ENCODE results near the gene GPRC5C. TPM values are rescaled to one million over a fixed set of nuclear protein-coding genes. Genes with fewer than 3 reads are reported as not detected.
A peak's percentile ranks its signal among the peaks of the same experiment; 100 is the strongest.

Gene GPRC5C
- total and polyA plus RNA-seq, 4 donors = 34.2 to 195 (median 119) TPM

GRCh38 chr17:74430706-74431567 lies 951 bp upstream of the GPRC5C start:
- H3K36me3 ChIP-seq (ENCODE audit: control insufficient read depth in 4 of 4, insufficient read depth in 3 of 4, low read depth in 1 of 4, low read length in 3 of 4) = no peaks in the 10 kb centered on the region
- H3K27ac ChIP-seq (ENCODE audit: low read depth in 1 of 2, low read length in 2 of 2) = peak overlapping the region; percentile 99 to 100
- TF ChIP-seq FOXA2 (IDR thresholded peaks at IDR 0.05) = no peak
- TF ChIP-seq SP1 (IDR thresholded peaks at IDR 0.05) = peak; percentile 8
- TF ChIP-seq GABPA (IDR thresholded peaks at IDR 0.05 in 1 of 2, conservative IDR thresholded peaks at IDR 0.05 in 1 of 2) = no peak
- peak; percentile 14 to 34 for TF ChIP-seq RXRA (IDR thresholded peaks at IDR 0.05)
- TF ChIP-seq HNF4A (conservative IDR thresholded peaks at IDR 0.05) = peak; percentile 14 to 18
- no peak for TF ChIP-seq MAX (IDR thresholded peaks at IDR 0.05)
- no peak for TF ChIP-seq ATF3 (IDR thresholded peaks at IDR 0.05)
- peak in 1 of 2 donors; percentile 13 for TF ChIP-seq RAD21 (IDR thresholded peaks at IDR 0.05)
- no peak for TF ChIP-seq JUND (IDR thresholded peaks at IDR 0.05)
- peak; percentile 36 for TF ChIP-seq YY1 (IDR thresholded peaks at IDR 0.05)
- TF ChIP-seq NR2F2 (IDR thresholded peaks at IDR 0.05) = no peak
- TF ChIP-seq, protein P1, sequence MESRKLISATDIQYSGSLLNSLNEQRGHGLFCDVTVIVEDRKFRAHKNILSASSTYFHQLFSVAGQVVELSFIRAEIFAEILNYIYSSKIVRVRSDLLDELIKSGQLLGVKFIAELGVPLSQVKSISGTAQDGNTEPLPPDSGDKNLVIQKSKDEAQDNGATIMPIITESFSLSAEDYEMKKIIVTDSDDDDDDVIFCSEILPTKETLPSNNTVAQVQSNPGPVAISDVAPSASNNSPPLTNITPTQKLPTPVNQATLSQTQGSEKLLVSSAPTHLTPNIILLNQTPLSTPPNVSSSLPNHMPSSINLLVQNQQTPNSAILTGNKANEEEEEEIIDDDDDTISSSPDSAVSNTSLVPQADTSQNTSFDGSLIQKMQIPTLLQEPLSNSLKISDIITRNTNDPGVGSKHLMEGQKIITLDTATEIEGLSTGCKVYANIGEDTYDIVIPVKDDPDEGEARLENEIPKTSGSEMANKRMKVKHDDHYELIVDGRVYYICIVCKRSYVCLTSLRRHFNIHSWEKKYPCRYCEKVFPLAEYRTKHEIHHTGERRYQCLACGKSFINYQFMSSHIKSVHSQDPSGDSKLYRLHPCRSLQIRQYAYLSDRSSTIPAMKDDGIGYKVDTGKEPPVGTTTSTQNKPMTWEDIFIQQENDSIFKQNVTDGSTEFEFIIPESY (IDR thresholded peaks at IDR 0.05) = peak; percentile 1
- peak in 1 of 2 donors; percentile 44 for TF ChIP-seq EGR1 (IDR thresholded peaks at IDR 0.05; ENCODE audit: low read depth in 2 of 2)
- TF ChIP-seq TAF1 (conservative IDR thresholded peaks at IDR 0.05) = peak; percentile 19
- TF ChIP-seq CTCF (IDR thresholded peaks at IDR 0.05; ENCODE audit: low read depth, low read length, missing input control) = no peak
- TF ChIP-seq, protein P2, sequence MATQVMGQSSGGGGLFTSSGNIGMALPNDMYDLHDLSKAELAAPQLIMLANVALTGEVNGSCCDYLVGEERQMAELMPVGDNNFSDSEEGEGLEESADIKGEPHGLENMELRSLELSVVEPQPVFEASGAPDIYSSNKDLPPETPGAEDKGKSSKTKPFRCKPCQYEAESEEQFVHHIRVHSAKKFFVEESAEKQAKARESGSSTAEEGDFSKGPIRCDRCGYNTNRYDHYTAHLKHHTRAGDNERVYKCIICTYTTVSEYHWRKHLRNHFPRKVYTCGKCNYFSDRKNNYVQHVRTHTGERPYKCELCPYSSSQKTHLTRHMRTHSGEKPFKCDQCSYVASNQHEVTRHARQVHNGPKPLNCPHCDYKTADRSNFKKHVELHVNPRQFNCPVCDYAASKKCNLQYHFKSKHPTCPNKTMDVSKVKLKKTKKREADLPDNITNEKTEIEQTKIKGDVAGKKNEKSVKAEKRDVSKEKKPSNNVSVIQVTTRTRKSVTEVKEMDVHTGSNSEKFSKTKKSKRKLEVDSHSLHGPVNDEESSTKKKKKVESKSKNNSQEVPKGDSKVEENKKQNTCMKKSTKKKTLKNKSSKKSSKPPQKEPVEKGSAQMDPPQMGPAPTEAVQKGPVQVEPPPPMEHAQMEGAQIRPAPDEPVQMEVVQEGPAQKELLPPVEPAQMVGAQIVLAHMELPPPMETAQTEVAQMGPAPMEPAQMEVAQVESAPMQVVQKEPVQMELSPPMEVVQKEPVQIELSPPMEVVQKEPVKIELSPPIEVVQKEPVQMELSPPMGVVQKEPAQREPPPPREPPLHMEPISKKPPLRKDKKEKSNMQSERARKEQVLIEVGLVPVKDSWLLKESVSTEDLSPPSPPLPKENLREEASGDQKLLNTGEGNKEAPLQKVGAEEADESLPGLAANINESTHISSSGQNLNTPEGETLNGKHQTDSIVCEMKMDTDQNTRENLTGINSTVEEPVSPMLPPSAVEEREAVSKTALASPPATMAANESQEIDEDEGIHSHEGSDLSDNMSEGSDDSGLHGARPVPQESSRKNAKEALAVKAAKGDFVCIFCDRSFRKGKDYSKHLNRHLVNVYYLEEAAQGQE (IDR thresholded peaks at IDR 0.05) = no peak
- H3K9ac ChIP-seq (ENCODE audit: low read depth in 1 of 2, low read length in 2 of 2) = peak overlapping the region; percentile 95 to 98
- no peaks in the 10 kb centered on the region for H3K27me3 ChIP-seq (ENCODE audit: control insufficient read depth in 4 of 4, insufficient read depth in 4 of 4, low read length in 3 of 4)
- H3K4me3 ChIP-seq (ENCODE audit: low read depth in 1 of 3, low read length in 3 of 3) = peak overlapping the region; percentile 88 to 89 (median 88)
- H3K9me3 ChIP-seq (ENCODE audit: control insufficient read depth in 4 of 4, low read length in 3 of 4) = no peaks in the 10 kb centered on the region
- H3K4me1 ChIP-seq (ENCODE audit: control insufficient read depth in 4 of 4, insufficient read depth in 4 of 4, low read length in 3 of 4) = peaks cover 18 to 65% (median 53%) of the 10 kb centered on the region in 4 donors
- DNase-seq (ENCODE audit: low spot score) = peak; percentile 78
- WGBS = under 1% methylated on average over 67 of the region's 67 CpGs

Measured in liver (tissue), 9 donors.